ENCODE results near the gene KRTAP4-2. TPM values are rescaled to one million over a fixed set of nuclear protein-coding genes. Genes with fewer than 3 reads are reported as not detected.

The KRTAP4-2 gene
- total and polyA plus RNA-seq, 2 donors (not counting 3 experiments of a cell fraction or from before 2014, with no cell fraction given) = not detected

- H3K4me3 ChIP-seq (replicated peaks in 1 of 3; ENCODE audit: insufficient read depth in 1 of 3, low read depth in 1 of 3, low read length in 3 of 3) = no peak overlapping the region
- intact Hi-C loops (cut with micrococcal nuclease) = no loop called here
- no peak overlapping the region for H3K4me2 ChIP-seq (ENCODE audit: insufficient read depth, low read length)
- H2AFZ ChIP-seq (ENCODE audit: low read depth, low read length) = no peak overlapping the region
- no peaks in the 10 kb centered on the region for H3K36me3 ChIP-seq (ENCODE audit: control insufficient read depth in 2 of 2, extremely low read depth in 1 of 2, insufficient read depth in 2 of 2, low read length in 2 of 2)
- no peak overlapping the region for H3K9ac ChIP-seq (replicated peaks; ENCODE audit: extremely low read depth, insufficient read depth, low read length)
- no TSS peak for BruUV-seq (replicated peaks)
- H3K9me3 ChIP-seq (replicated peaks; ENCODE audit: control insufficient read depth, insufficient read depth, low read length) = no peaks in the 10 kb centered on the region
- no peaks in the 10 kb centered on the region for H3K27me3 ChIP-seq (ENCODE audit: control insufficient read depth in 2 of 2, insufficient read depth in 2 of 2, low read length in 2 of 2)
- DNase-seq (ENCODE audit: low read depth, low spot score) = no peak
- H3K4me1 ChIP-seq (ENCODE audit: control insufficient read depth, extremely low read depth, insufficient read depth, low read length) = no peaks in the 10 kb centered on the region
- ChIA-PET CTCF (interaction anchor here (0.8 kb wide), 1 partner anchor 9 kb away, joined by 3 read pairs; no protein-coding TSS in a partner anchor), POLR2A (no interaction called here)
- no peaks in the 10 kb centered on the region for H4K20me1 ChIP-seq (replicated peaks; ENCODE audit: control insufficient read depth, extremely low read depth, insufficient read depth, low read length)
- dilution Hi-C loops (cut with MboI; ENCODE audit: extremely low pct_ligation_motif_present, low sequenced_read_pairs) = no loop called here
- no peak for FAIRE-seq
- no peaks in the 10 kb centered on the region for H3K79me2 ChIP-seq (ENCODE audit: control insufficient read depth, insufficient read depth, low read length)
- H3K27ac ChIP-seq (ENCODE audit: insufficient read depth, low read depth, low read length) = no peak overlapping the region
- no peak for TF ChIP-seq MYC (IDR thresholded peaks at IDR 0.05; ENCODE audit: low read depth, low read length)
- TF ChIP-seq EZH2 (IDR thresholded peaks at IDR 0.05; ENCODE audit: borderline replicate concordance, low read depth, low read length, severe bottlenecking) = no peak
- TF ChIP-seq CTCF (IDR thresholded peaks at IDR 0.05; ENCODE audit: extremely low read depth in 1 of 2, insufficient read depth in 1 of 2, low read depth in 1 of 2, low read length in 2 of 2) = no peak
- TF ChIP-seq POLR2AphosphoS5 (IDR thresholded peaks at IDR 0.05; ENCODE audit: insufficient read depth, low read depth, low read length) = no peak
- TF ChIP-seq POLR2A (IDR thresholded peaks at IDR 0.05; ENCODE audit: low read depth, low read length) = no peak
- TF ChIP-seq MAX (IDR thresholded peaks at IDR 0.05; ENCODE audit: insufficient read depth, insufficient read length) = no peak
- no peak for TF ChIP-seq GATA2 (IDR thresholded peaks at IDR 0.05; ENCODE audit: insufficient read depth, insufficient read length, low read depth, low read length)
- TF ChIP-seq JUN (IDR thresholded peaks at IDR 0.05; ENCODE audit: borderline replicate concordance, insufficient read depth, insufficient read length, low read depth) = no peak
- TF ChIP-seq FOS (IDR thresholded peaks at IDR 0.05; ENCODE audit: borderline replicate concordance, insufficient read depth, low read length) = no peak
- H3K9me1 ChIP-seq (replicated peaks; ENCODE audit: control insufficient read depth, extremely low read depth, insufficient read depth, low read length) = no peaks in the 10 kb centered on the region
These were observed 48.0 kb upstream of the KRTAP4-2 start for GRCh38 chr17:41226051-41226450.
